NCI-H2081 treated with DMSO at 0.1 percent for 48 hours (cell line): ENCODE results near the gene WTIP.

ENCODE experiments used
- DNase-seq: peaks from one replicate; lab custom pipeline; 2025; lab: John Stamatoyannopoulos, UW

Gene WTIP

DNA sequence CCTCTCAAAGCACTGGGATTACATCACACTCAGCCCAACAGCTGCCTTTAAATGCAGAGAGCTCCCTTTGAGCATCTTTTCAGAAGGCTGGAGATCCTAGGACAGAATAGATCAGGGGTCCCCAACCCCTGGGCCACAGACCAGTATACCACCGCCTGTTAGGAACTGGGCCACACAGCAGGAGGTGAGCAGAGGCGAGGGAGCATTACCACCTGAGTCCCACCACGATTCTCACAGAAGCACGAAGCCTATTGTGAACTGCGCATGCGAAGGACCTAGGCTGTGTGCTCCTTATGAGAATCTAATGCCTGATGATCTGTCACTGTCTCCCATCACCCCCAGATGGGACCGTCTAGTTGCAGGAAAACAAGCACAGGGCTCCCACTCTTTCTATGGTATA, 2.2 kb upstream of the WTIP start:
- no peak for DNase-seq

DNA sequence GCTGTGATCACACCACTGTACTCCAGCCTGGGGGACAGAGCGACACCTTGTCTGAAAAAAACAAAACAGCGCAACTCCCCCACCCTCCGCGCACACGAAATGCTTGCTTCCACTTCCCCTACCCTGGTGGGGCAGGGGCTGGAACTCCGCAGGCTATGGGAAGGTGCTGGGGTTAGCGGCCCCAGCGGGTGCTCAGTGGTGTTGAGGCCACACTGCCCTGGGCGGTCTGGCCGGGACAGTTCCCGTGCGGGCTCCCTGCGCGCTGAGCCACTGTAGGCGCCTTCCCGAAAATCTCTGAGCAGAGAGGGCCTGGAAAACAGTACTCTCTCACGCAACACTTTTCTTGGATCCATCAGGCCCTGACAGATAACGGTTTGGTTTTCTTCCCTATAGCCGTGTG, 1.1 kb upstream of the WTIP start:
- DNase-seq: no peak

DNA sequence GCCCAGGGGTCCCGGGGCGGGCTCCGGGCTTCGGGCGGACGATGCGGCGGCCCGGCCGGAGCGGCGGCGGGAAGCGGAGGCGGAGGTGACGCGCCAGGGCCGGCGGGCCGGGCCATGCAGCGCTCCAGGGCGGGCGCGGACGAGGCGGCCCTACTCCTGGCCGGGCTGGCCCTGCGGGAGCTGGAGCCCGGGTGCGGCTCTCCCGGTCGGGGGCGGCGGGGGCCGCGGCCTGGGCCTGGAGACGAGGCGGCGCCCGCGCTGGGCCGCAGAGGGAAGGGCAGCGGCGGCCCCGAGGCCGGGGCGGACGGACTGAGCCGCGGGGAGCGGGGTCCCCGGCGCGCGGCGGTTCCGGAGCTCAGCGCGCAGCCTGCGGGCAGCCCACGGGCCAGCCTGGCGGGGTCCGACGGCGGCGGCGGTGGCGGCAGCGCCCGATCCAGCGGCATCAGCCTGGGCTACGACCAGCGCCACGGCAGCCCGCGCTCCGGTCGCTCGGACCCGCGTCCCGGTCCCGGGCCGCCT, 362 bp downstream of the WTIP start:
- no peak for DNase-seq

DNA sequence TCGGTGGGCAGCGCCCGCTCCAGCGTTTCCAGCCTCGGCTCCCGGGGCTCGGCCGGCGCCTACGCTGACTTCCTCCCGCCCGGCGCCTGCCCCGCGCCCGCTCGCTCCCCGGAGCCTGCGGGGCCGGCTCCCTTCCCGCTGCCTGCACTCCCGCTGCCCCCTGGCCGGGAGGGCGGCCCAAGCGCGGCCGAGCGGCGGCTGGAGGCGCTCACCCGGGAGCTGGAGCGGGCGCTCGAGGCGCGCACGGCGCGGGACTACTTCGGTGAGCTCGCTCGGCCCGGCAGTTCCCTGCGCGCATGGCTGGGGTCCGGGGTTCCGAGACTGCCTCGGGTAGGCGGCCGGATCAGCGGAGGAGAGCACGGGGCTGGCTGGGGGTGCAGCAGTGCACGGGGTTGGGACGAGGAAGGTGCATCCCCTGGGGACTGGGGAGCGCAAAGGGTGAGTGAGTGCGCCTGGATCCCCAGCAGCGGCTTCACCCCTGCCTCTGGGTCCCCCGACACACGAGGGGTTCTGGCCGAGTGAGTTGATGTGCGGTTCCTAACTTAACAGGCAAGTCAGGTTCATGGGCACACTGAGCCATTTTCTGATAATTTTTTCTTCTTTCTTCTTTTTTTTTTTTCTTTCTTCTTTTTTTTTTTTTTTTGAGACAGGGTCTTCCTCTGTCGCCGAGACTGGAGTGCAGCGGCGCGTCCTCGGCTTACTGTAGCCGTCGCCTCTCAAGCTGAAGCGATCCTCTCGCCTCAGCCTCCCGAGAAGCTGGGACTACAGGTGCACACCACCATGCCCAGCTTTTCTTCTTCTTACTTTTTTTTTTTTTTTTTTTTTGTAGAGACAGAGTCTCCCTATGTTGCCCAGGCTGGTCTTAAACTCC, 1.1 kb downstream of the WTIP start:
- DNase-seq: no peak

DNA sequence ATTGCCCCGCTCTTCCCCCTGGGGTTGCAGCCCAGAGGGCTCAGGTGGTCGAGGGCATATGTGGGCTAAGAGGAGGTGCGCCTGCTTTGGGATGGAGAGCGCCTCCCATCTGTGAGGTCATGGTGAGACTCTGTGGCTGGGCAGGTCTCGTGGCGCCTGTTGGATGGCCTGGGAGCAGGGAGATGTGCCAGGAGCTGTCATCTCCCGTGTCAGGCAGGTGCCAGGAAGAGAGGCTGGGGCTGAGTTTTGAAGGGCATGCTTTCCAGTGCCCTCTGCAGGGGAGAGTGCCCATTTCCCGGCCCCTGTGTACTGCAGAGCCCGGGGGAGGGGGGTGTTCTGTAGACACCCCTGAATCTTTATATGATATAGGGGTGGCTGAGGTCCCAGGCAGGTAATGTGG, 2.8 kb downstream of the WTIP start:
- DNase-seq: no peak

DNA sequence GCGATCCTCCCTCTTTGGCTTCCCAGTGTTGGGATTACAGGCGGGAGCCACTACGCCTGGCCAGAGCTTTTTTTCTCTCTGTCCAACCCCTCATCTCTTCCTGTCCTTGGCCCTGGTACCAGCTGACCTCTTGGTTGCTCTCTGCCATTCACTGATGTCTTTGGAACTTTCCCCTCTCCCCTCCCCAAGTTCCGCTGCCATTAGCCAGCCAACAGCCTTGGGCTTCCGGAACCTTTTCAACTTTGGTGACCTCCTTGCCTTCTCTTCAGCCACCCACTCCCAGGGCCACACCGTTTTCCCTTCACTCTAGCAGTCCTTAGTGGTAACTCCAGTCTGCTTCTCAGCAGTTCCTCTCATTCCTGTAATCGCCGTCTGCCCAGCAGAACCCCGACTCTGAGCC, 4.3 kb downstream of the WTIP start:
- no peak for DNase-seq

DNA sequence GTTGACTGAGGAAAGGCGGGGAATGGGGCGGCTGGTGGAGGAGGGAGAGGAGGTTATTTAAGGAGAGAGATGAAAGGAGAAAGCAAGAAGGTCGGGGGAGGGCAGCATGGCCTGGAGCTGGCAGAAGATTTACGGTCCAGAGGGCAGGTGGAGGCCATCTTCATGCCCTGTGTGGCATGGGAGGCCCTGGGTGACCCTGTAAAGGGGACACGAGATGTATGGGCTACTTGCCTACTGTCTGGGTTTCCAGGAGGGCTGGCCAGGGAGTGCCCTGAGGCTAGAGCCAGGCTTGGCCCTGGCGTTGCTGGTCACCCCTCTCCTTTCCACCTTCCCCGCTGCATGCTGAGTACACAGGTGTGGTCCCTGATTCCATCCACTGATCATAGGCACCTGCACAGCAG, 6.1 kb downstream of the WTIP start:
- no peak for DNase-seq

DNA sequence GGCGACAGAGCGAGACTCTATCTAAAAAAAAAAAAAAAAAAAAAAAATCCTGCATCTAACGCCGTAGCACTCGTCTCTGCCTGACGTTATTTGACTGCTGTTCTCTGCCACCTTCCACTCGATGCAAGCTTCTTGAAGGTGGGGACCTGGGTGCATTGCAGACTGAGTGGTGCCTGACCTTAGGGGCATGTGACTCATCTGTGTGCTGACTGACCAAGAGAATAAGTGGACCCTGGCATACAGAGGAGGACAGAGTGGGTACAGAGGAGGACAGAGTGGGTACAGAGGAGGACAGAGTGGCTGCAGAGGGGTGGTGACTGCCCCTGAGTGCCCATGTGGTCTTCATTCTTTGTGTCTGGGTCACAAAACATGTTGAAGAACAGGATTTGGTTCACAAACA, 7.6 kb downstream of the WTIP start:
- no peak for DNase-seq

DNA sequence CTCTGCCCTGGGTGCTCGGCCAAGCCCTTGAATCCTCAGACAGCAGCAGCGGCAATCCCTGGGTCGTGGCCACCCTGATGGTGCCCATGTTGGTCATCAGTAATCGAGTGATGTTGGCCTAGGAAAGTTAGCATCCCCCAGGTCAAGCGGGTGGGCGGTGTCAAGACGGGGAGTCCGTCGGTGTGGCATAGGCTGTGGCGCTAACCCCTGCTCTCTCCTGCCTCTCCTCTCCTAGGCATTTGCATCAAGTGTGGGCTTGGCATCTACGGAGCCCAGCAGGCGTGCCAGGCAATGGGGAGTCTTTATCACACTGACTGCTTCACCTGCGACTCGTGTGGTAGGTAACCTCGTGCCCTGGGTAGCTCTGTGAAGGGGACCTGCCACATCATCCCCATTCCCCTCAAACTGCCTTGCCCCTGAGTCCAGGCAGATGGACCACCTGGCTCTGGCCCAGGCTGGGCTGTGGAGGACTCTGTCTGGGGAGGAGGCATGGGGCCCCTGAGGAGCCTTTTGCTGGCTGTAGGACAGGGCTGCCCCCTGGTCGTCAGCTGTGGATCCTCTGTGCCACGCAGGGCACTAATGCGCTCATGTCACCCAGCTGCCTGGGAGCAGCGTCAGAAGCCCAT, 8.7 kb downstream of the WTIP start:
- DNase-seq: no peak

DNA sequence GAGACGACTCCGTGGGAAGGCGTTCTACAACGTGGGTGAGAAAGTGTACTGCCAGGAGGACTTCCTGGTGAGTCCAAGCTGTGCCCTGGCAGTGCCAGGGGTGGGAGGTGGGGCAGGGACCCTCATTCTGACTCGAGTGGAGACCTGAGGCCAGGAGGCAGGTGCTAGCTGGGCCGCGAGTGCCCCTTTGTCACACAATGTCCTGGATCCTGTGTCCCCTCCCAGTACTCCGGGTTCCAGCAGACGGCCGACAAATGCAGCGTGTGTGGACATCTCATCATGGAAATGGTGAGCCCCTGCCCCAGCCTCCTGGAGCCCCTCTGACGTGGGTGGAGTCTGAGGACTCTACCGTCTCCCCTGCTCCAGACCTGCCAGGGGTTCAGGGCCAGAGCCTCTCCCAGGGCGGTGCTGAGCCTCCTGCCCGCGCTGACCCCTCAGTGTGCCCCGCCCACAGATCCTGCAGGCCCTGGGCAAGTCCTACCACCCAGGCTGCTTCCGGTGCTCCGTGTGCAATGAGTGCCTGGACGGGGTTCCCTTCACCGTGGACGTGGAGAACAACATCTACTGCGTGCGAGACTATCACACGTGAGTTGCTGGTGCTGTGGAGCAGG, 11.6 kb downstream of the WTIP start:
- DNase-seq: no peak

DNA sequence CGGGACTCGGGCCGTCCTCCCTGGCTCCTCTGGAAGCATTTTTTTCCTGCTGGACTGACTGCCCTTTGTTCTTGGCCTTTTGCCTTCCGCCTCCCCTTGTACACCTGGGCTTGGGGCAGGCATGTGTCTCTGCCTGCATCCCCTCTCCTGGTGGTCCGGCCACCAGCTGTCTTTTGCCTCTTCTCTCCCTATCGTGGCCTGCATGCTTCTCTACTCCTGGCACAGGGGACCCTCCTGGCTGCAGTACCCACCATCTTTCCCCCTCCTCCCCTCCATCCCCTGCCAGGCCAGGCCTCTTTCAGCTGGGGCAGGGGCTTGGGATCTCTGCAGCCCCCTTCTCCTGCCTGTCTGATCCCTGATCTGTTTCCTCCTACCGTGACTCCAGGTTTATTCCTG, 12.1 kb downstream of the WTIP start:
- DNase-seq: no peak

DNA sequence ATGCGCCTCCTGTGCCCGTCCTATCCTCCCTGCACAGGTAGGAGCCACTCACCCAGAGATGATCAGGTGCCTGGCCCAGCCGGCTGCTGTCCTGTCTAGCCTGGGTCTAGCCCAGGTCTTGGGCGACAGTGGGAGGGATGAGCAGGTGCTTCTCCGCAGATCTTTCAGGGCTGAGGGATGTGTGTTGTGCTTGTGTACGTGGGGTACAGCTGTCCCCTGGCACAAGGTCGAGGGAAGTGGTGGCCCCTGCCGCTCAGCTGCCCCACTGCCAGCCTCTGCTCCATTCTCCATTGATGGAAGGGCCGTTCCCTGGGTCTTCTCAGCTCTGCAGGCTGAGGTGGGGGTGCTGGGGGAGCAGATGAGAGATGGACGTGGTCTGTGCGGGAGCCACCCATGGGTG, 13.0 kb downstream of the WTIP start:
- DNase-seq: no peak

DNA sequence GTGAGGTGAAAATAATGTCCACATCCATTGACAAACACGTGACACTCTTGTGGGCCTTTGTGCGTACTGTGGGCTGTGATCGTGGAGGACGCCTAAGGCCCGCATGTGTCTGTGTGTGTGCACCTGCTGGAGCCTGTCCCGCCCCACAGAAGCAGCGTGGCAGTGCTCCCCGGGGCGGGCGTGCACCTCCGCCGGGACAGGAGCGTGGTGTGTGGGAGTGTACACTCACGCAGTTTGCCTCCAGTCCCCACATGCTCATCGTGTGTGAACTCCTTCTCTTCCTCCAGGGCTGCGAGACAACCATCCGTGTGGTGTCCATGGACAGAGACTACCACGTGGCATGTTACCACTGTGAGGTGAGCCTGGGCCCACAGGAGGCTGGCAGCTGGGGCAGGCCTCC, 13.9 kb downstream of the WTIP start:
- no peak for DNase-seq

DNA sequence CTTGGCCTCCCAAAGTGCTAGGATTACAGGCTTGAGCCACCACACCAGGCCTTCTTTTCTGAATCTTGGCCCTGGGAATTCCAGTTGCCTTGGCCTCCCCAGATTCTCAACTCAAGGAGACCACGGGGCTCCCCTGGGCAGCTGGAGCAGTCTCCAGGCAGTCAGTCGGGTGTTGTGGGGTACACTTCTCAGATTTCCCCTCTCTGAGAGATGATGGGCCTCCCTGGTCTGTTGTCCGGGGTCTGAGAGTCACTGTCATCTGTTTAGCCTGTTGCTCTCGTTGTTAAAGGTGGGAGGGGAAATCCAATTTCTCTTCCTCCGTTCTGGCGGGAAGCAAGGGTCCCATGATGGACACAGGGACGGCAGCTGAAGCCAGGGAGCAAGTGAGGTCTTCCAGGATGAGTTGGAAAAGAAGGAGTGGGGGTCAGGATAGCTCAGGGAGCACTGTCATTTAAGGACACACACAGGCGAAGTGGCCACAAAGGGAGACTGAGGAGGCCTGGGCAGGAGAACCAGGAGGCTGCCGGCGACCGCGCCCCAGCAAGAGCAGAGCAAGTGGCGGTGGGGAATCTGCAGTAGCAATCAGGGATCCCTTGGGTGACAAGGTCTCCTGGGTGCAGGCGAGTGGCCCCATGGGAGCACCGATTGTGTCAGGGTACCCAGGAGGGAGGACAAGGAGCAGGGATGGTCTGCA, 15.7 kb downstream of the WTIP start:
- no peak for DNase-seq

DNA sequence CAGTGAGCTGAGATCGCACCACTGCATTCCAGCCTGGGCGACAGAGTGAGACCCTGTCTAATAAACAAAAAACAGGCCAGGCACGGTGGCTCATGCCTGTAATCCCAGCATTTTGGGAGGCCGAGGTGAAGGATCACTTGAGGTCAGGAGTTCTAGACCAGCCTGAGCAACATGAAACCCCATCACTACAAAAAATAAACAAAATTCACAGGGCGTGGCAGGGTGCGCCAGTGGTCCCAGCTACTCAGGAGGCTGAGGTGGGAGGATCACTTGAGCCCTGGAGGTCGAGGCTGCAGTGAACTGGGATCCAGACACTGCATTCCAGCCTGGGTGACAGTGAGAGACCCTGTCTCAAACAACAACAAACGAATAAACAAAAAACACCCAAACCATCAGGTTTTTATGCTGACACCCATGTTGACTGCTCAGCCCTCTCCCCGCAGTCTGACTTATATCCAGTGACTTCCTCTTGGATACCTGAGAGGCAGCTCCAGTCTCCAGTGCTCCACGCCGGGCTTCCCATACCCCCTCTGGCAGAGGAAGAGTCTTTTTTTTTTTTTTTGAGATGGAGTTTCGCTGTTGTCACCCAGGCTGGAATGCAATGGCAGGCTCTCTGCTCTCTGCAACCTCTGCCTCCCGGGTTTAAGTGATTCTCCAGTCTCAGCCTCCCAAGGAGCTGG, 17.7 kb downstream of the WTIP start:
- DNase-seq: no peak

DNA sequence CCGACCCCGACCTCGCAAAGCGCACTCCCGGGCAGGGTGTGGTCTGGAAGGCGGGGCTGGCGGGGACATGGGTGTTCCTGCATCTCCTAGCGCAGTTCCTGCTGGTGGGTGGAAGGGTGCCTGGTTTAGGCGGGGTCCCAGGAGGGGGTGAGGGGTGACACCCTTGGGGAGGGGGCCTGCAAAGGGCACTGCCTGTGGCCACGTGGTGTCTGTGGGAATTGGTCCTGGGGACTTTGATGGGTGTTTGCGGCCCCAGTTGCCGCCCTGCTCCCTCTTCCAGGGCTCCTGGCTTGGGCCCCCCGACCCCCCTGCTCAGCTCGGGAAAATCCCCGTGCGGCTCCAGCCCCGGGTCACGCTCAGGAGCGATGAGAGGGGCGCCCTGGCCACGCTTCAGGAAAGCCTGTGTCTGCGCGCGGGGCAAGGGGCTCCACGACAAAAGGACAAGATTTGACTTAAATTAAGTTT, 19.1 kb downstream of the WTIP start:
- no peak for DNase-seq

DNA sequence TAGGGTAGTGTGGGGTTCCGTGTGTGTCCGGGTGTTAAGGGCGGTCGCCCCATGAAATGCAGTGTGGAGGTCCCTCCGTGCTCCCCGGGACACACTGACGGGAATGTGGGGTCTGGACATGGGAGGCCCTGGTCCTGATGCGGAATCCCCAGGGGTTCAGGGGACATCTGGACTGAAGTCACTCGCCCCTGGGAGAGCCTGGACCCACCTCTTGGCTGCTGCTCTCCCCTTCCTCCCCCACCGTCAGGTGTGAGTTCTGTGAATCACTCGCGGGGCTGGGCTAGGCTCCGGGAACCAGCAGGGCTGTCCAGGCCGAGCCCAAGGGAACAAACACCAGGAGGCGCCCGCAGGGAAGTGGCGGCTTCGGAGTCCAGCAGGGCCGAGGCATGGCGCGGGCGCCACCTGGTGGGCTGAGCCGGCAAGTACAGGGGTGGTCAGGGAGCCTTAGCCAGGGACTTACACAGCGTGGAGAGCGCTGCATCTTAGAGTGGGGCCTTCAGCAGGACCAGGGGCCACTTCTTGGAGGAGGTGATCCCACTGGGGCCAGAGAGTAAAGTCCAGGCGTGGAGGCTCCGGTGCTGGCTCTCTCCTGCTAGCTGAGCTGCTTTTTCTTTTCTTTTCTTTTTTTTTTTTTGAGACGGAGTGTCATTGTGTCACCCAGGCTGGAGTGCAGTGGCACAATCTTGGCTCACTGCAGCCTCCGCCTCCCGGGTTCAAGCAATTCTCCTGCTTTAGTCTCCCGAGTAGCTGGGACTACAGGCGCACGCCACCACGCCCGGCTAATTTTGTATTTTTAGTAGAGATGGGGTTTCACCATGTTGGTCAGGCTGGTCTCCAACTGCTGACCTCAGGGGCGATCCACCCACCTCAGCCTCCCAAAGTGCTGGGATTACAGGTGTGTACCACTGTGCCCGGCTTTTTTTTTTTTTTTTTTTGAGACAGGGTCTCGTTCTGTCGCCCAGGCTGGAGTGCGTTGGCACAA, 20.1 kb downstream of the WTIP start:
- peak; percentile 4 for DNase-seq

DNA sequence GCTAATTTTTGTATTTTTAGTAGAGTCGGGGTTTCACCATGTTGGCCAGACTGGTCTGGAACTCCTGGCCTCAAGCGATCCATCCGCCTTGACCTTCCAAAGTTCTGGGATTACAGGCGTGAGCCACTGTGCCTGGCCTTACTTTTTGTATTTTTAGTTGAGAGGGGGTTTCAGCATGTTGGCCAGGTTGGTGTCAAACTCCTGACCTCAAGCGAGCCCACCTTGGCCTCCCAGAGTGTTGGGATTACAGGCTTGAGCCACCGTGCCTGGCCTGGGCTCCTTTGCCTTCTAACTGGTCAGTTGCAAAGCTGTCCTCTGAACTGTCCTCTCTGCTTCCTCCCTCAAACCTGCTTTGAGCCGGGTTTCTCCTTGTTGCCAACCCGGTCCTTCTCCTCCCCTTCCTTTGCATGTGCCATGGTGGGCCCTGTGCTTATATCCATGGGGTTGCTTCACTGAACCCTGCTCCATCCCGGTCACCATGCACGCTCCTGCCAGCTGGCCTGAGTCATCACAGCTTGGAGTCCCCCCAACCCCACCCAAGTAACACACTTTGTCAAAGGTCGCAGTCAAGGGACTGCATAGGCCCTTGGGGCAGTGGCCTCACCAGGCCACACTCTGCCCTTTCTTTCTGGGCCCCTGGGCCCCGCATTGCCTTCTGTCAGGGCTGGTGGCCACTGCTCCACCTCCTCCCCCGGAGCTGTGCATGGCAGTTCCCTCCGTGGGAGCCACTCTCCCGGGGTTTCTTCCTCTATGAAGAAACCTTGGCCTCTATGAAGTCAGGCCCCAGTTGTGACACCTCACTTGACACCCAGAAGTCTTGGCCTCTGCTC, 21.2 kb downstream of the WTIP start:
- DNase-seq: no peak

DNA sequence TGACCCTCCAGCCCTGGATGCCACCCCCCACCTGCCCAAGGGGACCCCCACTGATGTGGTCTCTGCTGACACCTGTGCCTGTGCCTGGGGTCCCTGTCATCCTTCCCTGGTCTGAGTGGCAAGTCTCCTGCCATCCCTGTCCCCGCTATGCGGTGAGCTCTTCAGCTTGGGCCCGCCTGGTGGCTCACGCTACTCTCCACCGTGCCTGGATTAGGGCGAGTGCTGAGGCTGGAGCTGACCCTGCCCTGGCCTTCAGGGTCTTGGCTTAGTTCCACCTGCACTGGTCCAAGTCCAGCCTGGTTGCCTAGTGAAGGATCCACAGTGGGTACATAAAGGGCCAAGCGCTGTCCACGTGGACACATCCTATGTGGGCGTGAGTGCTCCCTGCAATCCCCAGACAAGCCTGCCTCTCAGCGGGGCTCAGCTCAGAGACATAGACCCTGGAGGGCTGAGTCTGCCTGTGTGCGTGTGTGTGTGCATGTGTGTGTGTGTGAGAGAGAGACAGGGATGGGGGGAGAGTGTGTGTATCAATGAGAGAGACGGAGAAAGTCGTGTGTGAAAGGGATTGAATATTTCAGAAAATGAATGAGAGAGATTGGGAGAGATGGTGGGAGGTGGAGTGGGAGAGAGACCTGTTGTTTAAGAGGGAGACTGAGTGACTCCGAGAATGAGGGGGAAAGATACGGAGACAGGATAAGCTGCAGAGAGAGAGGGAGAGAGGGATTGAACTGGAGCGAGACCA, 22.1 kb downstream of the WTIP start:
- DNase-seq: no peak
